Measurements from ENCODE around the gene RPL31.

Gene RPL31

GRCh38 chr2:100986157-100986556 lies 15.9 kb upstream of the RPL31 start:
- no peak overlapping the region for H3K4me3 ChIP-seq (ENCODE audit: low read depth, low read length)
- DNase-seq (ENCODE audit: low read depth), result no peak
- no peak for TF ChIP-seq CTCF (conservative IDR thresholded peaks at IDR 0.05; ENCODE audit: low read depth, low read length)

- no peak for TF ChIP-seq CTCF (conservative IDR thresholded peaks at IDR 0.05; ENCODE audit: low read depth, low read length)
- H3K4me3 ChIP-seq (ENCODE audit: low read depth, low read length), result no peak overlapping the region
- DNase-seq (ENCODE audit: low read depth), result no peak
Measured at GRCh38 chr2:100987536-100987935, 14.6 kb upstream of the RPL31 start.

- no peak overlapping the region for H3K4me3 ChIP-seq (ENCODE audit: low read depth, low read length)
- no peak for TF ChIP-seq CTCF (conservative IDR thresholded peaks at IDR 0.05; ENCODE audit: low read depth, low read length)
- DNase-seq (ENCODE audit: low read depth), result no peak
Measured at GRCh38 chr2:100987974-100988373, 14.1 kb upstream of the RPL31 start.

GRCh38 chr2:100988630-100989417 lies 13.3 kb upstream of the RPL31 start:
- no peak for TF ChIP-seq CTCF (conservative IDR thresholded peaks at IDR 0.05; ENCODE audit: low read depth, low read length)
- no peak overlapping the region for H3K4me3 ChIP-seq (ENCODE audit: low read depth, low read length)
- DNase-seq (ENCODE audit: low read depth), result peak; percentile 39

- H3K4me3 ChIP-seq (ENCODE audit: low read depth, low read length), result no peak overlapping the region
- TF ChIP-seq CTCF (conservative IDR thresholded peaks at IDR 0.05; ENCODE audit: low read depth, low read length), result no peak
- DNase-seq (ENCODE audit: low read depth), result no peak
Measured at GRCh38 chr2:100989666-100990065, 12.4 kb upstream of the RPL31 start.

- no peak for DNase-seq (ENCODE audit: low read depth)
- no peak for TF ChIP-seq CTCF (conservative IDR thresholded peaks at IDR 0.05; ENCODE audit: low read depth, low read length)
- no peak overlapping the region for H3K4me3 ChIP-seq (ENCODE audit: low read depth, low read length)
Measured at GRCh38 chr2:100990166-100990565, 11.9 kb upstream of the RPL31 start.

All from choroid plexus epithelial cell (primary cell).